SH-SY5Y (cell line): Measurements from ENCODE around the gene LRIG3.

Experiments
- GATA2 ChIP-seq: IDR thresholded peaks from 2 replicates; pipeline ENCODE4 v1.6.1; 2011; ENCODE audit warnings: mild to moderate bottlenecking, low read depth, low read length
- GATA3 ChIP-seq: IDR thresholded peaks from 2 replicates; pipeline ENCODE4 v1.6.1; 2011; ENCODE audit warnings: low read depth, mild to moderate bottlenecking, low read length, moderate library complexity

GRCh38 chr12:58919231-58920101, 838 bp downstream of the LRIG3 start:
- TF ChIP-seq GATA2 (no peak), GATA3 (no peak)
